Measurements from ENCODE around the gene CHRD.
A peak's percentile ranks its signal among the peaks of the same experiment; 100 is the strongest.

CHRD gene

DNA sequence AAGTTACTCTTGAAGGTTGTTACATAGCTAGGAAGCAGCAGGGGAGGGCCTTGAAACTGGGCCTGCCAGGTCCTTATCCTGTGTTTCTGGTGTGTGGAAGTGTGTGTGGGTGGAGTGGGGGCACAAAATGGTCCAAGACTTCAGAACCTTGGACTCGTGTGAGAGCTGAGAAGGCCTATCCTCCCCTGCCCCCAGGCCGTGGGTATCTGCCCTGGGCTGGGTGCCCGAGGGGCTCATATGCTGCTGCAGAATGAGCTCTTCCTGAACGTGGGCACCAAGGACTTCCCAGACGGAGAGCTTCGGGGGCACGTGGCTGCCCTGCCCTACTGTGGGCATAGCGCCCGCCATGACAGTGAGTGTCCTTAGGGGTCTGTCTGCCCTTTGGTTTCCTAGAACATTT is 4.5 kb downstream of the CHRD start:
- DNase-seq: no peak

DNA sequence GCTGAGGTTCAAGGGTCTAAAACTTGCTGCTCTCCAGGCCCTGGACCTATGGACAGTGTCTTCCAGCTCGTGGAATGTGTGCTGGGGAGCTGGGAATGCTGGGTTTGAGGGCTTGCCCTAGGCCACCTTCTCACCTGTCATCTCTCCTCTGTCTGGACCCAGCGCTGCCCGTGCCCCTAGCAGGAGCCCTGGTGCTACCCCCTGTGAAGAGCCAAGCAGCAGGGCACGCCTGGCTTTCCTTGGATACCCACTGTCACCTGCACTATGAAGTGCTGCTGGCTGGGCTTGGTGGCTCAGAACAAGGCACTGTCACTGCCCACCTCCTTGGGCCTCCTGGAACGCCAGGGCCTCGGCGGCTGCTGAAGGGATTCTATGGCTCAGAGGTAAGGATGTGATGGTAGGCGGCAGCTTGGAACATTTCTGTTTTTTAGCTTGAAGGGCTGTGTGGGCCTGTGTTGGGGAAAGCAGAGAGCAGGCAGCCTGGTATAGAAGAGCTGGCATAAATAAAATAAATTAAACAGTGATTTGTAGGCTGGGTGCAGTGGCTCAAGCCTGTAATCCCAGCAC is 5.1 kb downstream of the CHRD start:
- DNase-seq: no peak

DNA sequence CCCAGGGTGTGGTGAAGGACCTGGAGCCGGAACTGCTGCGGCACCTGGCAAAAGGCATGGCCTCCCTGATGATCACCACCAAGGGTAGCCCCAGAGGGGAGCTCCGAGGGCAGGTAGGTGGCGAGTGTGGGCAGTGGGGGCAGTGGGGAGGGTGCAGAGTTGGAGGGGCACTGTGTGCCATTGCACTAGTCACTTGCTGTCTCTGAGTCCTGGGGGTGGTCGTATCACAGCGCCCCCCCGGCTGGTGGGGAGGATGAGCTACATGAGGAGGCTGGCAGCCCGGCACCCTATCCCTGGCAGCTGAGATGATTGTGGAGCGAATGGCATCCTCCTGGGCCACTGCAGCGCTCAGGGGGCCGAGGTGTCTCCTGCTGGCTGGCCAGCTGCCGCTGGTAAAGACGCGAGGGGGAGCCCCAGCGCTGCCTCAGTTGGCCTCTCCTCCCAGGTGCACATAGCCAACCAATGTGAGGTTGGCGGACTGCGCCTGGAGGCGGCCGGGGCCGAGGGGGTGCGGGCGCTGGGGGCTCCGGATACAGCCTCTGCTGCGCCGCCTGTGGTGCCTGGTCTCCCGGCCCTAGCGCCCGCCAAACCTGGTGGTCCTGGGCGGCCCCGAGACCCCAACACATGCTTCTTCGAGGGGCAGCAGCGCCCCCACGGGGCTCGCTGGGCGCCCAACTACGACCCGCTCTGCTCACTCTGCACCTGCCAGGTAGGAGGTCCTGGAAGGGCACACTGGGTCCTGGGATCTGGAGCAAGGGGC is 6.4 kb downstream of the CHRD start:
- DNase-seq: no peak

GRCh38 chr3:184387174-184387714 is 7.4 kb downstream of the CHRD start:
- DNase-seq: no peak

DNA sequence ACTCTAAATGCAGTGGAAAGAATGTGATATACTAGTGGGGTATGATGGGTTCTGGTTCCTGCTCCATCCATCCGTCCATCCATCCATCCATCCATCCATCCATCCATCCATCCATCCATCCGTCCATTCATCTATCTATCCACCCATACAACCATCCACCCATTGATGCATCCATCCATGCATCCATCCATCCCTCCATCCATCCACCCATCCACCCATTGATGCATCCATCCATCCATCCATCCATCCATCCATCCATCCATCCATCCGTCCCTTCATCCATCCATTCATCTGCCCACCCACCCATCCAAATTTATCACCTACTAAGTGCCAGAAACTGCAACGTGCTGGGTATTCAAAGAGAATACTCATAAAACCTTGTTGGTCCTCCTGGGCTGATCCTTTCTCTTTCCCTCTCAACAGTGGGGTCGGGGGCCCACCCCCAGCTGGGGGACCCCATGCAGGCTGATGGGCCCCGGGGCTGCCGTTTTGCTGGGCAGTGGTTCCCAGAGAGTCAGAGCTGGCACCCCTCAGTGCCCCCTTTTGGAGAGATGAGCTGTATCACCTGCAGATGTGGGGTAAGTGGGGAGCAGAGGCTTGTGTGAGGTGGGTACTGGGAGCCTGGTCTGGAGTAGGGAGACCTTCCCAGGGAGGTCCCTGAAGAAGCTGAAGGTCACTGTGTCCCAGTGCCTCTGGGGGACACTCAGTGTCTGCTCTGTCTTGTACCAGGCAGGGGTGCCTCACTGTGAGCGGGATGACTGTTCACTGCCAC is 8.5 kb downstream of the CHRD start:
- DNase-seq: no peak

DNA sequence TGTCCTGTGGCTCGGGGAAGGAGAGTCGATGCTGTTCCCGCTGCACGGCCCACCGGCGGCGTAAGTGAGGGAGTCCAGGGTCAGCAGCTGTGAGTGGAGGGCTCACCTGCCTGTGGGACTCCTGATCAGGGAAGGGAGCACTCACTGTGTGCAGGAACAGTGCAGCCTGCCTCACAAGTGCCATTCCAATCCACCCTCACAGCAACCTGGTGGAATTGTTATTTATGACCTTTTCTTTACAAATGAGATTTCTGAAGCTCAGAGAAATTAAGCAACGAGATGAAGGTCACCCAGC is 9.0 kb downstream of the CHRD start:
- no peak for DNase-seq

DNA sequence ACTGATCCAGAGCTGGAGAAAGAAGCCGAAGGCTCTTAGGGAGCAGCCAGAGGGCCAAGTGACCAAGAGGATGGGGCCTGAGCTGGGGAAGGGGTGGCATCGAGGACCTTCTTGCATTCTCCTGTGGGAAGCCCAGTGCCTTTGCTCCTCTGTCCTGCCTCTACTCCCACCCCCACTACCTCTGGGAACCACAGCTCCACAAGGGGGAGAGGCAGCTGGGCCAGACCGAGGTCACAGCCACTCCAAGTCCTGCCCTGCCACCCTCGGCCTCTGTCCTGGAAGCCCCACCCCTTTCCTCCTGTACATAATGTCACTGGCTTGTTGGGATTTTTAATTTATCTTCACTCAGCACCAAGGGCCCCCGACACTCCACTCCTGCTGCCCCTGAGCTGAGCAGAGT is 9.5 kb downstream of the CHRD start:
- no peak for DNase-seq

DNA sequence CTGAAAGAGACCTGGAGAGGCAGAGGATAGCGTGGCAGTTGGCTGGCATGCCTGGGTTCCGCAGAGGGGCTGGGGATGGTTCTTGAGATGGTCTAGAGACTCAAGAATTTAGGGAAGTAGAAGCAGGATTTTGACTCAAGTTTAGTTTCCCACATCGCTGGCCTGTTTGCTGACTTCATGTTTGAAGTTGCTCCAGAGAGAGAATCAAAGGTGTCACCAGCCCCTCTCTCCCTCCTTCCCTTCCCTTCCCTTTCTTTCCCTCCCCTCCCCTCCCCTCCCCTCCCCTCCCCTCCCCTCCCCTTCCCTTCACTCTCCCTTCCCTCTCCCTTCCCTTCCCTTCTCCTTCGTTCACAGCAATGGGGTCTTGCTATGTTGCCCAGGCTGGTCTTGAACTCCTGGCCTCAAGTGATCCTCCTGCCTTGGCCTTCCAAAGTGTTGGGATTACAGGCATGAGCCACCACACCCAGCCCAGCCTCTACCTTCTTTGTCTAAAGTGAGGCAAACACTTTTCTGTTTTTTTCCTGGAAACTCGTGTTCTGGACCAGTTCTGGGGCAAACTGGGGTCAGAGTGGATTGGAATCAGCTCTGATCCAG is 10.2 kb downstream of the CHRD start:
- DNase-seq: no peak

DNA sequence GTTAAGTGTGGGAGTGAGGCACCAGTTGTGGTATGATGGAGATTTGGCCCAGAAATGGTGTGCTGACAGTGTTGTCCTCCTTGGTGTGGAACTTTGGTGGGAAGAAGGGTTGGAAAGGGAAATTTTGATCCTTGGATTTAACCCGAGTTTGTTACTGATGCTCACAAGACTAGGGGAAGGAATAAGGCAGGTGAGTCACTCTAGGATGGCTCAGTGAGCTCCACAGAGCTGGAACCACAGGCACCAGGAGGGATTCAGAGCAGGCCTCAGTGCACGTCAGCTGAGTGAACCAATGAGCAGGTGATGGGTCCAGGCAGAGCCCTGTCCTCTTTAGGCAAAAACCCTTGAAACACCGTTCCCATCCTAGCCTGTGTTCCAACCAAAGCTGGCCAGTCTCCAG is 11.4 kb downstream of the CHRD start:
- DNase-seq: no peak

DNA sequence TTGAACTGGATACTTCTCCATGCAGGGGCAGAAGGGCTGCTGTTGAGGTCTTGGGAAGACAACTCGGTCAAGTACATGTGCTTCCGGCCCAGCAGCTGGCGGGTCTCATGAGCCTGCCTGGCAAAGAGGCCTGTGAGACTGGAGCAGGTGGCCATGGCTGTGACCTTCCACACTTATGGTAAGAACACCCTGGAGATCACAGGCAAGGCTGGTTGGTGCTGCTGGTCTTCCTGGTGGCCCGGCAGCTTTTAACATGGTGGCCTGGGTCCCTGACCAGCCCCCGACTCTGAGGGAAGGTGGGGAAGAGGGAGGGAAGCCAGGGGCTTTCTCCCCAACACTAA is 15.4 kb downstream of the CHRD start:
- peak; percentile 4 for DNase-seq

- DNase-seq: no peak
Observed at GRCh38 chr3:184399410-184399809, 19.6 kb downstream of the CHRD start.

DNA sequence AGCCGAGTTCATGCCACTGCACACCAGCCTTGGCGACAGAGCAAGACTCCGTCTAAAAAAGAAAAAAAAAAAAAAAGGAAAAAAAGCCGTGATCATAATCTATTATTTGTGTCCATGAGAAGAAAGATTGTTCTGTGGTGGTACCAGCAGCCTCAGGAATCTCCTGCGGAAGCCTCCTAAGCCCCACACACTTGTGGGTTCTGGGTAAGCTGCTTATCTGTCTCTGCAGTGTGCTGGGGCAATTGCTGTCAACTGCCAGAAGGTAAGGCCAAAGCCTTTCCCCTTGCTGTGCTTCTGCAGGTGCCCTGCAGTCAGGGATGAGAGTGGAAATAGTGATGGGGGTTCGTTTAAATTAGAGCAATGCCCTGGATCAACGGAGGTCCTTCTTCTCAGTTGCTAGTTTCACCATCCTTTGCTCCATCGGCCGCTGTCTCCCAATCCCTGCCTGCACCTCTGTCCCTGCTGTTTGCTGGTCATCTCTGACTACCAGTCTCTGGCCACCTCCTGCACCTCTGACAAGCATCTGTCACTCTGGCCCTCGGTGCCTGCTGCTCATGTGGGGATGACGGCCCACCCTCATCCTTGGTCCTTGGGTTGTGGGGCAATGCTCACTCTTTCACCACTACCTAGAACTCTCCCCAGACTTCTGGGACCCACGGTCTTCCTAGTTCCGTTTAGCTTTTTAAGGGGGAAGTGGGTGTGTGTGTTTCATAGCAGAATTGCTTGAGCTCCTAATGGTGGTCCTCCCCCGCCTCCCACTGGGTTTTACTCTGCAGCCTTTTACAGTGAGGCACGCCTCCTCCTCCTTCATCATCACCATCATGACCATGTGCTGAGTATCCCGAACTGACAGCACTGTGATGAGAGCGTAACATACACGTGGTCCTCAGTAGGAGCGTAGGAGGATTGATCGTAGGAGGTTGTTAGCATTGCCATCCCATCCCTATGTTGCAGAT is 25.5 kb downstream of the CHRD start:
- DNase-seq: no peak

DNA sequence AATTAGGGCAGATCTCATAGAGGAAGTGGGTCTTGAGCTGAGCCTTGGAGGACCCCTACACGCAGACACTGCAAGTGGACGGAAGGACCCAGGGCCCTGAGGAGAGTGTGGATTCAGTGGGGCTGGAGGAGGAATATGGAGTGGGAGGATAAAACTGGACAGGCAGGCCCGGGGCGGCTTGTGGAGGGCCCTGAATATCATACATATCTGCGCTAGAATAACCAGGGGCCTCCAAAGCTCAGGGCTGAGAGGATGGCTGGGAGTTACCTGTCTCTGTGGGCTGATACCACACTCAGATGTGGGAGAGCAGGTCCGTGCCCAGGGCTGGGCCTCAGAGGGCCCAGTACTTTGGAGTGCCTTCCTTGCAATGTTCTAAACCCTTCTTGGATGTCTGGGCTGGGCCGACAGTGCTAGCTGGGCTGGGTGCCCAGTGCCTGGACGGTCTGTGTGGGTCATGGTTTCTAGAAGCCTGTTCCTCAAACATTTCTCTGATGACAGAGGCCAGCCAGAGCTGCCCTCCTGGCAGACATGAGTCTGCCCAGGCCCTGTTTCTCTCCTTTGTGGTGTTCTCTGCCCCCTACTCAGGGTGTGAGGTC is 29.6 kb downstream of the CHRD start:
- no peak for DNase-seq

DNA sequence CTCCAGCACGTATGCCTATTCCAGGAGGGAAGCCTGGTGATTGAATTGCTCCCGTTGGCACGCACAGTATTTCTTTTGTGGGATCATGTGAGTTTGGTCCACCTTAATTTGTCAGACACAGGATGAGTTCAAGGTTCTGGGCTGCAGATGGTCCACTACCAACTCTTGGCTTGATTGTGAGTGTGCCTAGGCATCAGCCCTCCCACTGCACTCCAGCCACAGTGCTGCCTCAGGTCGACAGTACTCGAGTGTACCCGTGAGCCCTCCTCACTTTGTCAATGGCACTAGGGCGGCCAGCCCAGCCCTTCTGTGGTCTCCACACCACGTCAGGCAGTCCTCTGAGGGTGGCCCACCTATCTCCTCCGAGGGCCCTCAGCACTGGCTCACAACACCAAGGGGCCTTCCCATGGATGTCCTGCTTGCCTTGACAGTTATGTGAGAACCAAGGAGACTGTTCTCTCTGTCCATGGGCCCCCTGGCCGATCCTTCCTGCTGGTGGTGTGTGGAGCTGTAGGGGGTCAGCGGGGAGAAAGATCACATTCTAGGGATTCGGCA is 30.2 kb downstream of the CHRD start:
- no peak for DNase-seq

- DNase-seq: no peak
Observed at GRCh38 chr3:184414418-184415202, 34.8 kb downstream of the CHRD start.

- no peak for DNase-seq
Observed at GRCh38 chr3:184415203-184415490, 35.3 kb downstream of the CHRD start.

GRCh38 chr3:184417619-184418327 is 37.9 kb downstream of the CHRD start:
- DNase-seq: peak; percentile 72

GRCh38 chr3:184419171-184419570 is 39.3 kb downstream of the CHRD start:
- no peak for DNase-seq

DNA sequence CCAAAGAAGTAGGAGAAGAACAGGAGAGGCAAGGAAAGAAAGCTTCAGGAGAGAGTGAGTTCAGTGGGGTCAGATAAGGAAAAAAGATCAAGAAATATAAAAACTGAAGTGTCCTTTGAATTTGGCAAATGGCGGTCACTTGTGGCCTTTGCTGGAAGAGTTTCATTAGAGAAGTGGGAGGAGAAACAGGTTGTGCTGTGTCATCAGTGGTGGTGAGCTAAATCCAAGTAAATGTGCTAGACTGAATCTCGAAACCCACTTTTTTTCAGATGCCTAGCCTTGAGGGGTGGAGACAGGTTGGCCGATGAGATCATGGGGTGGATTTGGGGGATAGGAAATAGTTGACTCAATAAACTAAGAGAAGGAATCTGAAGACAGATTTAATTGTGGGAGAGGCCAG is 43.7 kb downstream of the CHRD start:
- DNase-seq: no peak

GRCh38 chr3:184426691-184427141 is 46.9 kb downstream of the CHRD start:
- DNase-seq: no peak
